RWPE2 (cell line): ENCODE measurements around the gene RING1.

ENCODE experiments used
- ATAC-seq: fragments of 200-7000 bp; cut with Tn5 transposase; 3 replicates; pipeline ENCODE4 v1.9.1; 2021; ENCODE audit warnings: low read depth
- DNase-seq: peaks from one replicate; pipeline ENCODE4 v3.0.0-alpha.2; 2020; ENCODE audit warnings: low spot score
- H3K27ac ChIP-seq: fragments of 450-650 bp; 2 replicates; pipeline ENCODE4 v1.5.1; 2017; ENCODE audit warnings: mild to moderate bottlenecking; ENCODE audit not compliant: poor library complexity, severe bottlenecking
- H3K27me3 ChIP-seq: fragments of 250-450 bp; sonication (Bioruptor Pico); 2 replicates; pipeline ENCODE4 v1.5.1; 2021; ENCODE audit warnings: mild to moderate bottlenecking, moderate library complexity; ENCODE audit not compliant: insufficient read depth, poor library complexity, severe bottlenecking
- H3K36me3 ChIP-seq: fragments of 250-450 bp; sonication (Bioruptor Pico); 2 replicates; pipeline ENCODE4 v1.5.1; 2020; ENCODE audit warnings: low read depth, mild to moderate bottlenecking, moderate library complexity
- H3K4me1 ChIP-seq: fragments of 250-450 bp; sonication (Bioruptor Pico); 2 replicates; pipeline ENCODE4 v1.5.1; 2021; ENCODE audit warnings: mild to moderate bottlenecking, moderate library complexity; ENCODE audit not compliant: insufficient read depth, poor library complexity, severe bottlenecking
- H3K4me3 ChIP-seq: fragments of 250-450 bp; sonication (Bioruptor Pico); 2 replicates; pipeline ENCODE4 v1.5.1; 2021; ENCODE audit warnings: mild to moderate bottlenecking, moderate library complexity; ENCODE audit not compliant: severe bottlenecking
- H3K9me3 ChIP-seq: fragments of 250-450 bp; sonication (Bioruptor Pico); 2 replicates; pipeline ENCODE4 v1.5.1; 2021; ENCODE audit warnings: mild to moderate bottlenecking, moderate library complexity; ENCODE audit not compliant: severe bottlenecking
- CTCF ChIP-seq: fragments of 450-650 bp; IDR thresholded peaks from one replicate; pipeline ENCODE4 v1.5.1; 2017; ENCODE audit warnings: mild to moderate bottlenecking, moderate library complexity; ENCODE audit not compliant: poor library complexity, severe bottlenecking

The RING1 gene

GRCh38 chr6:33235221-33235634, 26.9 kb downstream of the RING1 start:
- TF ChIP-seq CTCF: no peak
- ATAC-seq: no peak
- H3K9me3 ChIP-seq: no peaks in the 10 kb centered on the region
- H3K27me3 ChIP-seq: no peaks in the 10 kb centered on the region
- no peak for DNase-seq
- H3K36me3 ChIP-seq: no peaks in the 10 kb centered on the region
- H3K4me1 ChIP-seq: no peaks in the 10 kb centered on the region
- no peak overlapping the region for H3K27ac ChIP-seq
- H3K4me3 ChIP-seq: no peak overlapping the region

GRCh38 chr6:33236328-33236727, 28.0 kb downstream of the RING1 start:
- DNase-seq: no peak
- Histone ChIP-seq H3K4me1 (no peaks in the 10 kb centered on the region), H3K9me3 (no peaks in the 10 kb centered on the region), H3K36me3 (no peaks in the 10 kb centered on the region), H3K4me3 (no peak overlapping the region), H3K27ac (no peak overlapping the region), H3K27me3 (no peaks in the 10 kb centered on the region)
- TF ChIP-seq CTCF: no peak
- ATAC-seq: no peak

GRCh38 chr6:33236852-33237251, 28.6 kb downstream of the RING1 start:
- no peak for TF ChIP-seq CTCF
- Histone ChIP-seq H3K4me3 (no peak overlapping the region), H3K4me1 (no peaks in the 10 kb centered on the region), H3K27ac (no peak overlapping the region), H3K9me3 (no peaks in the 10 kb centered on the region), H3K36me3 (no peaks in the 10 kb centered on the region), H3K27me3 (no peaks in the 10 kb centered on the region)
- ATAC-seq (no peak), DNase-seq (no peak)

GRCh38 chr6:33237741-33238140, 29.4 kb downstream of the RING1 start:
- DNase-seq (no peak), ATAC-seq (no peak)
- Histone ChIP-seq H3K27me3 (no peaks in the 10 kb centered on the region), H3K4me1 (no peaks in the 10 kb centered on the region), H3K4me3 (no peak overlapping the region), H3K27ac (no peak overlapping the region), H3K36me3 (no peaks in the 10 kb centered on the region), H3K9me3 (no peaks in the 10 kb centered on the region)
- no peak for TF ChIP-seq CTCF

- no peaks in the 10 kb centered on the region for H3K27me3 ChIP-seq
Measured at GRCh38 chr6:33241968-33242367, 33.7 kb downstream of the RING1 start.

More at GRCh38 chr6:33241968-33242367, 33.7 kb downstream of the RING1 start:
- DNase-seq: no peak
- TF ChIP-seq CTCF: no peak
- H3K36me3 ChIP-seq: no peaks in the 10 kb centered on the region
- no peak for ATAC-seq
- no peaks in the 10 kb centered on the region for H3K9me3 ChIP-seq
- H3K27ac ChIP-seq: no peak overlapping the region
- H3K4me1 ChIP-seq: no peaks in the 10 kb centered on the region
- no peak overlapping the region for H3K4me3 ChIP-seq
